Neural cell (in vitro differentiated cells): Measurements from ENCODE around the gene ATAD1.

Experiments
- CTCF ChIP-seq: fragments of 450-650 bp; IDR thresholded peaks from 2 replicates; pipeline ENCODE4 v1.5.1; 2014; ENCODE audit warnings: antibody characterized with exemption, mild to moderate bottlenecking, moderate library complexity; ENCODE audit not compliant: poor library complexity, severe bottlenecking
- EP300 ChIP-seq: fragments of 450-650 bp; conservative IDR thresholded peaks from 2 replicates; pipeline ENCODE4 v1.6.1; 2014; ENCODE audit warnings: antibody characterized with exemption, mild to moderate bottlenecking, moderate library complexity; ENCODE audit not compliant: poor library complexity, severe bottlenecking
- EZH2 ChIP-seq: fragments of 200-600, 300-800 bp; shearing (Covaris generic), sonication (generic); IDR thresholded peaks from 2 replicates; pipeline ENCODE4 v1.6.1; 2014; ENCODE audit warnings: antibody characterized with exemption, low read length, borderline replicate concordance, mild to moderate bottlenecking; ENCODE audit not compliant: insufficient read depth, poor library complexity, severe bottlenecking
- POLR2AphosphoS5 ChIP-seq: IDR thresholded peaks from 2 replicates; pipeline ENCODE4 v1.6.1; 2012
- RAD21 ChIP-seq: fragments of 450-650 bp; conservative IDR thresholded peaks from 2 replicates; pipeline ENCODE4 v1.6.1; 2014; ENCODE audit warnings: antibody characterized with exemption, mild to moderate bottlenecking, moderate library complexity
- TAF1 ChIP-seq: IDR thresholded peaks from 2 replicates; pipeline ENCODE4 v1.6.1; 2012; ENCODE audit warnings: low read depth
- TF ChIP-seq, protein P1 (sequence below): IDR thresholded peaks from 2 replicates; pipeline ENCODE4 v1.6.1; 2012; ENCODE audit warnings: borderline replicate concordance

GRCh38 chr10:87842220-87842641 lies 24.2 kb upstream of the ATAD1 start:
- TF ChIP-seq CTCF, result no peak
- TF ChIP-seq EZH2, result no peak
- TF ChIP-seq RAD21, result no peak
- TF ChIP-seq, protein P1, sequence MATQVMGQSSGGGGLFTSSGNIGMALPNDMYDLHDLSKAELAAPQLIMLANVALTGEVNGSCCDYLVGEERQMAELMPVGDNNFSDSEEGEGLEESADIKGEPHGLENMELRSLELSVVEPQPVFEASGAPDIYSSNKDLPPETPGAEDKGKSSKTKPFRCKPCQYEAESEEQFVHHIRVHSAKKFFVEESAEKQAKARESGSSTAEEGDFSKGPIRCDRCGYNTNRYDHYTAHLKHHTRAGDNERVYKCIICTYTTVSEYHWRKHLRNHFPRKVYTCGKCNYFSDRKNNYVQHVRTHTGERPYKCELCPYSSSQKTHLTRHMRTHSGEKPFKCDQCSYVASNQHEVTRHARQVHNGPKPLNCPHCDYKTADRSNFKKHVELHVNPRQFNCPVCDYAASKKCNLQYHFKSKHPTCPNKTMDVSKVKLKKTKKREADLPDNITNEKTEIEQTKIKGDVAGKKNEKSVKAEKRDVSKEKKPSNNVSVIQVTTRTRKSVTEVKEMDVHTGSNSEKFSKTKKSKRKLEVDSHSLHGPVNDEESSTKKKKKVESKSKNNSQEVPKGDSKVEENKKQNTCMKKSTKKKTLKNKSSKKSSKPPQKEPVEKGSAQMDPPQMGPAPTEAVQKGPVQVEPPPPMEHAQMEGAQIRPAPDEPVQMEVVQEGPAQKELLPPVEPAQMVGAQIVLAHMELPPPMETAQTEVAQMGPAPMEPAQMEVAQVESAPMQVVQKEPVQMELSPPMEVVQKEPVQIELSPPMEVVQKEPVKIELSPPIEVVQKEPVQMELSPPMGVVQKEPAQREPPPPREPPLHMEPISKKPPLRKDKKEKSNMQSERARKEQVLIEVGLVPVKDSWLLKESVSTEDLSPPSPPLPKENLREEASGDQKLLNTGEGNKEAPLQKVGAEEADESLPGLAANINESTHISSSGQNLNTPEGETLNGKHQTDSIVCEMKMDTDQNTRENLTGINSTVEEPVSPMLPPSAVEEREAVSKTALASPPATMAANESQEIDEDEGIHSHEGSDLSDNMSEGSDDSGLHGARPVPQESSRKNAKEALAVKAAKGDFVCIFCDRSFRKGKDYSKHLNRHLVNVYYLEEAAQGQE, result no peak
- TF ChIP-seq POLR2AphosphoS5, result no peak
- TF ChIP-seq TAF1, result no peak
- TF ChIP-seq EP300, result no peak
